Left ventricle myocardium inferior (tissue), 1 donor: ENCODE measurements around the gene VAMP2. TPM values are rescaled to one million over a fixed set of nuclear protein-coding genes. Genes with fewer than 3 reads are reported as not detected.
"Not testable (repeated sequence)": the region's sequence is repeated elsewhere in the genome, so short reads cannot be mapped to it uniquely, and the experiment has no call there.

Source experiments
- DNase-seq: peaks from one replicate; pipeline ENCODE4 v3.0.0-alpha.2; 2020
- H3K27ac ChIP-seq: fragments of 200-600 bp; replicated peaks from 2 replicates; pipeline ENCODE4 v1.8.0; 2021
- H3K27me3 ChIP-seq: fragments of 200-600 bp; 2 replicates; pipeline ENCODE4 v1.8.0; 2021; ENCODE audit warnings: low read depth
- H3K36me3 ChIP-seq: fragments of 200-600 bp; 2 replicates; pipeline ENCODE4 v1.8.0; 2021
- H3K4me1 ChIP-seq: fragments of 200-600 bp; 2 replicates; pipeline ENCODE4 v1.8.0; 2021
- H3K4me3 ChIP-seq: fragments of 200-600 bp; 2 replicates; pipeline ENCODE4 v1.8.0; 2021; ENCODE audit warnings: mild to moderate bottlenecking, moderate library complexity
- H3K9me3 ChIP-seq: fragments of 200-600 bp; replicated peaks from 2 replicates; pipeline ENCODE4 v1.8.0; 2021
- CTCF ChIP-seq: fragments of 200-600 bp; IDR thresholded peaks from 2 replicates; pipeline ENCODE4 v1.8.0; 2021; ENCODE audit warnings: antibody characterized with exemption, mild to moderate bottlenecking, borderline replicate concordance
- intact Hi-C: fragments of 100-400 bp; cut with micrococcal nuclease; formaldehyde crosslinking; loops from one replicate; pipeline ENCODE4 v1.11.0; 2022
- total RNA-seq: library from RNA; stranded (reverse); fragmentation: NEBNext Ultra II Directional; extraction: Animal tissue kit (Norgen Biotek cat#: 25700); gene quantifications from one replicate; pipeline ENCODE4 v1.2.1, GENCODE V29; 2021
- donor health status: DM: no; HTN: yes; CAD: no; lungs with severe emphysema.

The VAMP2 gene
- total RNA-seq, 1 donor from 2014 or later = 59.6 TPM

- Histone ChIP-seq H3K4me3 (peak overlapping the region; percentile 64), H3K27ac (peak overlapping the region; percentile 94), H3K9me3 (no peaks in the 10 kb centered on the region), H3K36me3 (no peaks in the 10 kb centered on the region), H3K4me1 (peaks cover 45% of the 10 kb centered on the region), H3K27me3 (no peaks in the 10 kb centered on the region)
- peak; percentile 67 for DNase-seq
- intact Hi-C loops = no loop called here
- no peak for TF ChIP-seq CTCF
Measured at GRCh38 chr17:8173056-8173870, 10.5 kb upstream of the VAMP2 start.

DNA sequence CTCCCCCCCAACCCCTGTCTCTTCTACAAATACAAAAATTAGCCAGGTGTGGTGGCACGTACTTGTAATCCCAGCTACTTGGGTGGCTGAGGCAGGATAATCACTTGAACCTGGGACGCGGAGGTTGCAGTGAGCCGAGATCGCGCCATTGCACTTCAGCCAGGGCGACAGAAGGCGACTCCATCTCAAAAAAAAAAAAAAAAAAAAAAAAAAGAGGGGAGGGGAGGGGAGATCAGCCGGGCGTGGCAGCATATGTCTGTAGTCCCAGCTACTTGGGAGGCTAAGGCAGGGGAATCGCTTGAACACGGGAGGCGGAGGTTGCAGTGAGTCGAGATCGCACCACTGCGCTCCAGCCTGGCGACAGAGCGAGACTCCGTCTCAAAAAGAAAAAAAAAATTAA lies 7.4 kb upstream of the VAMP2 start:
- DNase-seq, H3K27me3 ChIP-seq, H3K4me3 ChIP-seq, H3K9me3 ChIP-seq, H3K27ac ChIP-seq, H3K36me3 ChIP-seq, intact Hi-C loops: not testable (repeated sequence)
- peaks cover 27% of the 10 kb centered on the region for H3K4me1 ChIP-seq

- Histone ChIP-seq H3K4me3 (no peak overlapping the region), H3K27me3 (no peaks in the 10 kb centered on the region), H3K4me1 (peaks cover 27% of the 10 kb centered on the region), H3K9me3 (no peaks in the 10 kb centered on the region), H3K27ac (no peak overlapping the region), H3K36me3 (no peaks in the 10 kb centered on the region)
- TF ChIP-seq CTCF = no peak
- DNase-seq = no peak
- intact Hi-C loops = no loop called here
Measured at GRCh38 chr17:8167526-8167925, 4.8 kb upstream of the VAMP2 start.

GRCh38 chr17:8166731-8167130 lies 4.0 kb upstream of the VAMP2 start:
- no peaks in the 10 kb centered on the region for H3K27me3 ChIP-seq
- H3K36me3 ChIP-seq = peaks cover 2% of the 10 kb centered on the region
- no peak for TF ChIP-seq CTCF
- no peaks in the 10 kb centered on the region for H3K9me3 ChIP-seq
- no peak overlapping the region for H3K4me3 ChIP-seq
- H3K27ac ChIP-seq = no peak overlapping the region
- intact Hi-C loops = no loop called here
- no peak for DNase-seq
- H3K4me1 ChIP-seq = peaks cover 33% of the 10 kb centered on the region

- H3K9me3 ChIP-seq = no peaks in the 10 kb centered on the region
- H3K27me3 ChIP-seq = no peaks in the 10 kb centered on the region
- peak; percentile 12 for DNase-seq
- TF ChIP-seq CTCF = no peak
- H3K4me3 ChIP-seq = peak overlapping the region; percentile 95
- H3K36me3 ChIP-seq = peaks cover 18% of the 10 kb centered on the region
- intact Hi-C loops = no loop called here
- H3K27ac ChIP-seq = peak overlapping the region; percentile 100
- peaks cover 52% of the 10 kb centered on the region for H3K4me1 ChIP-seq
Measured at GRCh38 chr17:8164815-8165131, 2.0 kb upstream of the VAMP2 start.

GRCh38 chr17:8163978-8164814 lies 1.4 kb upstream of the VAMP2 start:
- DNase-seq = peak; percentile 86
- intact Hi-C loops = no loop called here
- no peaks in the 10 kb centered on the region for H3K9me3 ChIP-seq
- H3K4me3 ChIP-seq = peak overlapping the region; percentile 95
- H3K36me3 ChIP-seq = peaks cover 23% of the 10 kb centered on the region
- no peak for TF ChIP-seq CTCF
- no peaks in the 10 kb centered on the region for H3K27me3 ChIP-seq
- peak overlapping the region; percentile 100 for H3K27ac ChIP-seq
- peaks cover 58% of the 10 kb centered on the region for H3K4me1 ChIP-seq
